HG03354 (cell line): ENCODE results near the gene NPIPB6.
"Not testable (repeated sequence)": the region's sequence is repeated elsewhere in the genome, so short reads cannot be mapped to it uniquely, and the experiment has no call there.

Experiments used
- ATAC-seq: cut with Tn5 transposase; IDR thresholded peaks from one replicate; pipeline ENCODE4 v1.9.1; 2021; ENCODE audit warnings: mild to moderate bottlenecking; ENCODE audit not compliant: unreplicated experiment, poor library complexity, severe bottlenecking

The NPIPB6 gene

GRCh38 chr16:28363408-28363807, at the start of gene NPIPB6:
Gene NPIPB6, minus strand, starts transcription at chr16:28363508. Its CDS starts 686 bp downstream, at chr16:28362822.
- not testable (repeated sequence) for ATAC-seq

DNA sequence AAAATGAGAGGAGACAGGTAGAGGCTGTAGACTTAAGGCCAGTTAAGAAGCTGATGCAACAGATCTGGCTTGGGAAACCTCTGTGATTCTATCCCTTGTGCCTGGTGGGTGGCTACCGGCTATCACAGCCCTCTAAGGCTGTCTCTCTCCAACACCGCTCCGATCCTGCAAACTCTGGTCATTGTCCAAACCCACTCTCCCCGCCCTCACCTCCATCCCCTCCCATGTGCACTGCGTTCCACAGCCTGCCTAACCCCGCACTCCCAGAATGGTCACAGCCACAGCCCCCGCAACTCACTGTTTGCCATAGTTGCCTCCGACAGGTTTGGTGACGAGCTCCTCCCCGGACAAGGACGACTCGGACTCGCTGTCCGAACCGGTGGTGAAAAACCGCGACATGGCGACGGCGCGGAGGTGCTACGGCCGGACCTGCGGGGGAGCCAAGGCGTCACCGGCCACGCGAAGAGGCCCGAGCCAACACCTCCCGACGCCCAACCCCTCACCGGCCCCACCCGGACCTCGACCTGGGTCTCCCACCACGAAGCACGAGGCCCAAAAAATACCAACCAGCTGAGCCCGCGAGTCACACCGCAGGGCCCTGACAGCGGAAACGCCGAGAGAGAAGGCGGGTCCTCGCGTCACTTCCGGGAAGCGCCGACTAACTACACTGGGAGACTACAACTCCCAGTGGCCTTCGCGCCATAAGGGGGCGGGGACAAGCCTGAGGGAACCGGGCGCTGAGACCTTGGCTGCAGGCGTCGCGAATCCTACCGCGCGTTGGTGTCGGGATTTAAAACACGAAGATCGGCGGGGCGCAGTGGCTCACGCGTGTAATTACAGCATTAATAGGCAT, 40.1 kb upstream of the NPIPB6 start, which contains the start of gene EIF3CL:
Gene EIF3CL (minus strand): TSS at position 622 of the 853 bp plus-strand sequence. CDS start 223 bp downstream, at position 399.
- peak; percentile 99 for ATAC-seq

GRCh38 chr16:28392054-28392453, 28.7 kb upstream of the NPIPB6 start:
- ATAC-seq: not testable (repeated sequence)

DNA sequence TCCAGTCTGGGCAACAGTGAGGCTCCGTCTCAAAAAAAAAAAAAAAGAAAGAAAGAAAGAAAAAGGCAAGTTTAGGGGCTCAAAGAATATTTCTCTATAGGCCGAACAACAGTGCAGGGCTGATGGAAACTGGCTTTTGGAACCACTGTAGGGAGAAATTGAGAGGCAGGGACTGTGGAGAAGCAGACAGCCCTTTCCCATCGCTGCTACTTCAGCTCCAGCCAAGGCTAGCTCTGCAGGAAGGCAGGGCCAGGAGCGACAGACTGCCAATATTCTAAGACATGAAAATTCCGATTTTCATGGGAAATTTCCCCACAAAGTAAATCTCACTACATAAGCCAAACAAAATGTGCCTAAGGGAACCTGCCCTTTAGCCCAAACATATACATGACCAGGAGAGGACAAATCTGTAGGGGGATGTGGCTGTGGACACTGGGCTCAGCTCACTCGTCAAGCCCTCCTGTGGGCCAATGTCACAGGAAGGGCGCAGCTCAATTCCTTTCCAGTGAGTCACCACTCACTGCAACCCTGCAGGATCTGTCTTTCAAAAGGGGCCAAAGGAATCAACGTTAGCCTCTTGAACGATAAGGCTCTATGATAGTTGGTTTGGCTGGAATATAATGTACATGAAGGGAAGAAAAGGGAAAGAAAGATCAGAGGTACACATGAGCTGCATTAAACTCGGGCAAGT, 19.0 kb upstream of the NPIPB6 start:
- not testable (repeated sequence) for ATAC-seq

- not testable (repeated sequence) for ATAC-seq
Observed at GRCh38 chr16:28377822-28378221, 14.5 kb upstream of the NPIPB6 start.

DNA sequence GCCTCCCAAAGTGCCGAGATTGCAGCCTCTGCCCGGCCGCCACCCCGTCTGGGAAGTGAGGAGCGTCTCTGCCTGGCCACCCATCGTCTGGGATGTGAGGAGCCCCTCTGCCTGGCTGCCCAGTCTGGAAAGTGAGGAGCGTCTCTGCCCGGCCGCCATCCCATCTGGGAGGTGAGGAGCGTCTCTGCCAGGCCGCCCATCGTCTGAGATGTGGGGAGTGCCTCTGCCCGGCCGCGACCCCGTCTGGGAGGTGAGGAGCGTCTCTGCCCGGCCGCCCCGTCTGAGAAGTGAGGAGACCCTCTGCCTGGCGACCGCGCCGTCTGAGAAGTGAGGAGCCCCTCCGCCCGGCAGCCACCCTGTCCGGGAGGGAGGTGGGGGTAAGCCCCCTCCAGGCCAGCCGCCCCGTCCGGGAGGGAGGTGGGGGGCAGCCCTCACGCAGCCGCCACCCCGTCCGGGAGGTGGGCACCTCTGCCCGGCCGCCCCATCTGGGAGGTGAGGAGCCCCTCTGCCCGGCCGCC, 13.9 kb upstream of the NPIPB6 start:
- not testable (repeated sequence) for ATAC-seq

DNA sequence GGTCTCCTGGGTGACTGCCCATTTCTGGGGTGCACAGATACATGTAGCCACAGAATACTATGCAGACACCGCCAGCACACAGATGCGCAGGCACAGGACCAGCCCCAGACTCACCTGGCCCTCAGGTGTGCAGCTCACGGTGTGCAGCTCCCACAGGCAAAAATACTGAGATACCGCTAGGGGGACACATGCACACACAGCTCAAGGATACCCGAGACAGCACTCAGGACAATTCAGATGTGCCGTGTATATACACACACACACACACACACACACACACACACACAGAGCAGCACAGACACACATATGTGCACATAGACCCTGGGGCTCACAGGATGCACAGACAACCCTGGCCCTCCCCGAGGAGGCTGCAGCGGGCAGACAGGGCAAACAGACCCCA, 11.8 kb upstream of the NPIPB6 start:
- not testable (repeated sequence) for ATAC-seq

DNA sequence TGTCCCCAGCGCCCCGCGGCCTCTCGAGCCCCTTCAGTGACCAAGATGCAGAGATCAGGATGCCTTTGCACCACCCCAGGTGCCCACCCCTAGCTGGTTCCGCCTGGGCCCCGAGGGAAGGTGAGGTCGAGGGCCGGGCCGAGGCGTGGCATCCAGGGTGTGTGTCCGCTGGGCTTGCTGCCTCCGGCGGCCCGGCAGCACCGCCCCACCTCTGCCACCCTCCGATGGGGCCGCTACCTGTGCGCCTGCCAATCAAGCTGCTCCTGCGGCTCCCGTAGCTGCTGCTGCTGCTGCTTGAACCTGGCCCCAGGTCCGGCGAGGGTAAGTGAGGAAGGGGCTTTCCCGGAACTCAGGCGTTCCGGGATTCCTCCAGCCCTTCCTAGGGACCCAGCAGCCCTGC, 11.0 kb upstream of the NPIPB6 start:
- ATAC-seq: not testable (repeated sequence)

GRCh38 chr16:28367926-28368325, 4.6 kb upstream of the NPIPB6 start:
- ATAC-seq: not testable (repeated sequence)

GRCh38 chr16:28364268-28365173, 1.2 kb upstream of the NPIPB6 start:
- ATAC-seq: peak; percentile 95

GRCh38 chr16:28362600-28362999, 708 bp downstream of the NPIPB6 start:
- not testable (repeated sequence) for ATAC-seq

GRCh38 chr16:28338230-28338629, 25.1 kb downstream of the NPIPB6 start:
- ATAC-seq: not testable (repeated sequence)

GRCh38 chr16:28336940-28337710, 26.2 kb downstream of the NPIPB6 start:
- ATAC-seq: not testable (repeated sequence)

DNA sequence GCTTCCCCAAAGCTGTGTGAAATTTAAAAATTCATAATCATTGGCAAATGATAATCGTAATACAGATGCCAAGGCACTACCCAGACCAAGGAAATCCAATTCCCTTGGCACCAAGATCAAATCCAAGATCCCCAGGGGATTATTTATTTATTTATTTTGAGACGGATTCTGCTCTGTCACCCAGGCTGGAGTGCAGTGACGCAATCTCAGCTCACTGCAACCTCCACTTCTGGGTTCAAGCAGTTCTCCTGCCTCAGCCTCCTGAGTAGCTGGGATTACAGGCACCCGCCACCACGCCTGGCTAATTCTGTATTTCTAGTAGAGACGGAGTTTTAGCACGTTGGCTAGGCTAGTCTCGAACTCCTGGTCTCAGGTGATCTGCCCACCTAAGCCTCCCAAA, 27.6 kb downstream of the NPIPB6 start:
- ATAC-seq: not testable (repeated sequence)

- not testable (repeated sequence) for ATAC-seq
Observed at GRCh38 chr16:28332632-28333031, 30.7 kb downstream of the NPIPB6 start.

DNA sequence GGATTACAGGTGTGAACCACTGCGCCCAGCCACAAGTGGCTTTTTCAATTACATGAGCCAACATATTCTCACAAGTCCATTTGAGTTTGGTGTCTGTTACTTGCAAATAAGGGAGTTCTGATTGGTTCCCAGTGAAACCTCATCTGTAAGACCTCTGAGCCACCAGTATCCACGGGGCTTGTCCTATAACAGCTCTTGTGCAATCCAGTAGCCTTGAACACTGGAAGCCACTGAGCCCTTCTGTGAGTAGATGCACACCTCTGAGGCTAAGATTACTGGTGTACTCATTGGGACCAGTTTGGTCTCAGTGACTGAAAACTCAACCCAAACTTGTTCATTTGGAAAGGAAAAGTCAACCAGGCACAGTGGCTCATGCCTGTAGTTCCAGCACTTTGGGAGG, 32.3 kb downstream of the NPIPB6 start:
- ATAC-seq: not testable (repeated sequence)

- not testable (repeated sequence) for ATAC-seq
Observed at GRCh38 chr16:28330232-28330631, 33.1 kb downstream of the NPIPB6 start.

- ATAC-seq: peak; percentile 54
Observed at GRCh38 chr16:28326881-28327610, 36.3 kb downstream of the NPIPB6 start.
